Kidney epithelial cell (primary cell): ENCODE results near the gene PDE4B. TPM values are rescaled to one million over a fixed set of nuclear protein-coding genes. Genes with fewer than 3 reads are reported as not detected.

Source experiments
- DNase-seq: peaks from one replicate; pipeline ENCODE4 v3.0.0-alpha.2; 2010; ENCODE audit warnings: low read depth
- H3K27me3 ChIP-seq: 2 replicates; pipeline ENCODE4 v1.6.0; 2011; ENCODE audit warnings: low read length; ENCODE audit not compliant: control insufficient read depth, insufficient read depth
- H3K36me3 ChIP-seq: 2 replicates; pipeline ENCODE4 v1.5.1; 2011; ENCODE audit warnings: low read length; ENCODE audit not compliant: control insufficient read depth, insufficient read depth
- H3K4me3 ChIP-seq: 2 replicates; pipeline ENCODE4 v1.5.1; 2011; ENCODE audit warnings: low read depth, mild to moderate bottlenecking, control low read depth, low read length
- CTCF ChIP-seq: IDR thresholded peaks from 2 replicates; pipeline ENCODE4 v1.5.1; 2011; ENCODE audit warnings: mild to moderate bottlenecking, moderate library complexity, low read length, control low read depth, inconsistent platforms; ENCODE audit not compliant: insufficient read depth, poor library complexity, severe bottlenecking
- total RNA-seq: library from RNA; depleted of rRNA; stranded (reverse); fragments of >200 nt; gene quantifications from 2 replicates; pipeline ENCODE4 v1.2.3, GENCODE V29; 2015

Gene PDE4B
- total RNA-seq, 1 donor from 2014 or later: 0.33 TPM

- no peaks in the 10 kb centered on the region for H3K27me3 ChIP-seq
- DNase-seq: no peak
- TF ChIP-seq CTCF: no peak
- no peaks in the 10 kb centered on the region for H3K36me3 ChIP-seq
- no peak overlapping the region for H3K4me3 ChIP-seq
Measured at GRCh38 chr1:66262208-66262963, 469.7 kb downstream of the PDE4B start.

DNA sequence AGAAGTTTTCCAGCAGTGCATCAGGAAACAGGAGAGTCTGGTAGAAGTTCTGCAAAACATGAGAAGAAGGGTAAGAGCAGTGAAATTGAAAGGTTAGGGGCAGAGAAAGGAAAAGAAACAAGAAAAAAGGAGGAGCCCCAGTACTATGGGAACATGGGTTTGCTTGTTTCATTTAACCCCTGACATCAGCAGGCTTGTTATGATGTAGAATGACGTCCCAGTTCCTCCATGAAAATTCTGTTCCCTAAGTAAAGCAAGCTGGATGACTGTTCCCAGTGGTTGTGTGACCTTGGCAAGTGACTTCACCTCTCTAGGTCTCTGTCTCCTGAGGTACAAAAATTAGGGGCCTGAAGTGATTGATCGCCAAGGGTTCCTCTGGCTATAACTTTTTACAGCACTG is 472.6 kb downstream of the PDE4B start:
- no peak for TF ChIP-seq CTCF

GRCh38 chr1:66265796-66266195 is 473.1 kb downstream of the PDE4B start:
- no peak for DNase-seq
- no peaks in the 10 kb centered on the region for H3K36me3 ChIP-seq
- H3K4me3 ChIP-seq: no peak overlapping the region
- TF ChIP-seq CTCF: no peak
- H3K27me3 ChIP-seq: no peaks in the 10 kb centered on the region

More for the DNA sequence above, 472.6 kb downstream of the PDE4B start:
- no peak for DNase-seq
- H3K4me3 ChIP-seq: no peak overlapping the region
- H3K27me3 ChIP-seq: no peaks in the 10 kb centered on the region
- H3K36me3 ChIP-seq: no peaks in the 10 kb centered on the region

- Histone ChIP-seq H3K4me3 (no peak overlapping the region), H3K27me3 (no peaks in the 10 kb centered on the region), H3K36me3 (no peaks in the 10 kb centered on the region)
- no peak for TF ChIP-seq CTCF
- DNase-seq: no peak
Measured at GRCh38 chr1:66266350-66266749, 473.7 kb downstream of the PDE4B start.

- Histone ChIP-seq H3K4me3 (no peak overlapping the region), H3K36me3 (no peaks in the 10 kb centered on the region), H3K27me3 (no peaks in the 10 kb centered on the region)
- DNase-seq: no peak
- TF ChIP-seq CTCF: no peak
Measured at GRCh38 chr1:66266756-66267155, 474.1 kb downstream of the PDE4B start.
